Measurements from ENCODE around the gene DDX56. TPM values are rescaled to one million over a fixed set of nuclear protein-coding genes. Genes with fewer than 3 reads are reported as not detected.

The DDX56 gene
- 10 to 100 TPM; 73.9 to 74.7 TPM for total RNA-seq

GRCh38 chr7:44573464-44574286 lies at the start of gene DDX56:
TSS of gene DDX56 (minus strand) at chr7:44573908. CDS start at chr7:44573895, 13 bp downstream.

DNA sequence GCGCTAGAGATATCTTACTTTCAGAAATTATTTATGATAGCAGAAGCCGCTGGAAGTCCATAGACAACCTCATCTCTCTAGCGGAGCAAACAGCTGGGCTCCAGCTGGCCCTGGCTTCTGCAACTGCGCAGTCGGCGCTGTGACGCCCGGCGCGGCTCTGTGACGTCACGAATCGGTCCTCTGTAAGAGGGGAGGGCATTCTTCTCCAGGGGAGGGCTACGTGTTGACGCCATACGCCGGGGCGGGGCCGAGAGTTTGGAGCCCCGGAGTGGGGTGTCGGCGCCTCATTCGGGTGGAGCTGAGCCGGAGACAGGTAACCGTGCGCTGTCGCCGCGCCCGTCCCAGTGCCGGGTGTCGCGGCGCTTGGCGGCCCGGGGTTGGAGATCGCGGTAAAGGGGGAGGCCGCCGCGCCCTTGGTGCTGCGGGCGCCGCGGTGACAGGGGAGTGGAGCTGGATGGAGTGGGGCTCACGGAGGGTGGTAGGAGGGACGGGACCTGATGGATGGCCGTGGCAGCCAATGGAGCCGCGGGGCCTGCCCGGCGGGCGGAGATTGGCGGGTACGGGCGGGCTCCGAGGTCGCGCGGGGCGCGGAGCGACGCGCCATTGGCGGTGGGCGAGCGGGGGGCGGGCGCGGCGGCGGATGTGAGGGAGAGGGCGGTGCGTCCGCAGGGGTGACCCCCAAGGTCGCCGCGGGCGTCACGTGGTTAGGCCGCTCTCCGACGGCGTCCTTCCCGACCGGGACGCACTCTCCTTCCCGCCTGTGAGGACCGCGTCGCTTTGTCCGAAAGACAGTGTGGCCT lies 32.8 kb upstream of the DDX56 start, which contains the start of gene OGDH:
Gene OGDH, plus strand, starts transcription at position 287 of the 800 bp plus-strand sequence. CDS start 17,717 bp downstream, outside the sequence.

GRCh38 chr7:44581879-44582603 lies 8.3 kb upstream of the DDX56 start, which contains the start of gene TMED4:
TSS of gene TMED4 (minus strand) at chr7:44582231. CDS start at chr7:44582206, 25 bp downstream.

GRCh38 chr7:44541028-44541869 lies 32.5 kb downstream of the DDX56 start, which contains the start of gene NPC1L1:
TSS of gene NPC1L1 (minus strand) at chr7:44541330. CDS start at chr7:44541259, 71 bp downstream.

Other genes with a start within 250 kb of the DDX56 start
- gene CAMK2B, start 248.3 kb downstream of the DDX56 start, total RNA-seq = under 1 TPM in 1 of 2 experiments, not detected in 1; 0.10 TPM
- gene NUDCD3, start 83.2 kb downstream of the DDX56 start, total RNA-seq = 10 to 100 TPM; 78.9 to 80.1 TPM
- gene NPC1L1, start 32.6 kb downstream of the DDX56 start, total RNA-seq = not detected
- 10 to 100 TPM; 70.7 to 73.4 TPM for gene TMED4, start 8.3 kb upstream of the DDX56 start, total RNA-seq
- gene OGDH, start 32.7 kb upstream of the DDX56 start, total RNA-seq = 100 to 1,000 TPM in 1 of 2 experiments, 10 to 100 TPM in 1; 98.8 to 110 TPM
- gene ZMIZ2, start 174.9 kb upstream of the DDX56 start, total RNA-seq = 100 to 1,000 TPM in 1 of 2 experiments, 10 to 100 TPM in 1; 98.4 to 108 TPM
- gene PPIA, start 222.8 kb upstream of the DDX56 start, total RNA-seq = 1,000 to 10,000 TPM; 2,212 to 2,296 TPM